ENCODE data around the gene CCDC152.

Gene CCDC152

DNA sequence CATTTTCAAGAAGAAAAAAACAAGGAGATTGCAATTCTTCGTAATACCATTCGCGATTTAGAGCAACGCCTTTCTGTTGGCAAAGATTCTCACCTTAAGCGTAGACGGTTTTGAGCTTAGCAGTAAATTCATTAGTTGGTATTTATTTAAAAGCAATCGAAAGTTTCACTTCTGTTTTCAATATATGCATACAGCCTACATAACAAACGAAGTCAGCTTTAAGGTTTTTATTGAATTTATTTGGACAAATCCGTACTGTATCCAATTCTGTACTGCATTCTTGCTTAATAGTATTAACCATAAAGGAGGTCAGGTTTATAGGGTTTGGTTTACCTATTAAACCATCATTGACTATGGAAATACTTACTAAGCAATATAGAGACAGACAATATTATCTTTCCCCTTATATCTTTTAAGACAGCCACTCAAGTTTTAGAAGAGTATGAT is 43.1 kb downstream of the CCDC152 start:
- TF ChIP-seq GATA2 (IDR thresholded peaks at IDR 0.05; ENCODE audit: low read depth, low read length) (no peak), GATA3 (IDR thresholded peaks at IDR 0.05; ENCODE audit: low read depth, low read length) (no peak)

DNA sequence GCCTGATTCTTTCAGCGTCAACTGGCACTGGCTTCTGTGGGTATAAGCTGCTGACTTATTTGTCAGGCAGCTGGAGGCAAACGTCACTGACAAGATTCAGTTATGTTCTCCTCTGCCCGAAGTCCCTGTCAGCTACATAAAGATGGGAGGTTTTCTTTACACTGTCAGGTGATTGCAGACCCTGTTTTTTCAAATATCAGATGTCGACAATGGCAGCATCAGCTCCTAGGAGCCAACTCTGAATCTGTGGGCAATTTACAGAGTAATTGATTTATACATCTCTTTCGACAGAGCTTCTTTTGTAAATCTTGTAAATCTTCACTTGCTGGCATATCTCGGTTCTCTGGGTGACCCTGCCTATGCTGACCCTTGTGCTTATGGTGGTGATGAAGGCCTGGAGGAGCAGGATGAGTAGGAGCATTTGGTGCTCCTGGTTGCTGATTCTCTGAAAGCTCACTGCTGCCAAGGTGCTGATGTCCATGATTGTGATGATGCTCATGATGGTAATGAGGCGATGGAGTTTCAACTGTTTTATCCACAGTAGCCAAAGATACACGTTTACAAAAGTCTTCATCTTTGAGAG is 44.2 kb downstream of the CCDC152 start:
- TF ChIP-seq GATA3 (IDR thresholded peaks at IDR 0.05; ENCODE audit: low read depth, low read length) (no peak), GATA2 (IDR thresholded peaks at IDR 0.05; ENCODE audit: low read depth, low read length) (no peak)

DNA sequence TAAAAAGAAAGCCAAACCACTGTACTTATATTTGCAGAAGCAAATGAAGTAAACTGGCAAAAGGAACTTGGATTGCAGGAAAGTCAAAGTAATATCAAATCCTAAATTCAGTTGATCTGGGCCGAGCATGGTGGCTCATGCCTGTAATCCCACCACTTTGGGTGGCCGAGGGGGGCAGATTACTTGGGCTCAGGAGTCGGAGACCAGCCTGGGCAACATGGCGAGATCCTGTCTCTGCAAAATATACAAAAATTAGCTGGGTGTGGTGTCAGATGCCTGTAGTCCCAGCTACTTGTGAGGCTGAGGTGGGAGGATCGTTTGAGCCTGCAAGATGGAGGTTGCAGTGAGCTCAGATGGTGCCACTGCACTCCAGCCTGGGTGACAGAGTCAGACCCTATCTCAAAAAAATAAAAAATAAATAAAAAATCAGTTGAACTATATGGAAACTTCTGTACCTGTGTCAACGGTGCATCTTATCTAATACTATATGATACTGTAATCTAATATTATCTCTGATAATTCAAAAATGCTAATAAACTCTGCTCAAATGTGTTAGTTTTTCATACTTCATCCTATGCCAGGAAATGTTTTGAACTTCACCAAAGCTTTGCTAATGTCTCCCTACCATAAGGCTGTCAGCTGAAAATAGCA is 45.0 kb downstream of the CCDC152 start:
- no peak for TF ChIP-seq GATA2 (IDR thresholded peaks at IDR 0.05; ENCODE audit: low read depth, low read length)
- TF ChIP-seq GATA3 (IDR thresholded peaks at IDR 0.05; ENCODE audit: low read depth, low read length) = no peak

DNA sequence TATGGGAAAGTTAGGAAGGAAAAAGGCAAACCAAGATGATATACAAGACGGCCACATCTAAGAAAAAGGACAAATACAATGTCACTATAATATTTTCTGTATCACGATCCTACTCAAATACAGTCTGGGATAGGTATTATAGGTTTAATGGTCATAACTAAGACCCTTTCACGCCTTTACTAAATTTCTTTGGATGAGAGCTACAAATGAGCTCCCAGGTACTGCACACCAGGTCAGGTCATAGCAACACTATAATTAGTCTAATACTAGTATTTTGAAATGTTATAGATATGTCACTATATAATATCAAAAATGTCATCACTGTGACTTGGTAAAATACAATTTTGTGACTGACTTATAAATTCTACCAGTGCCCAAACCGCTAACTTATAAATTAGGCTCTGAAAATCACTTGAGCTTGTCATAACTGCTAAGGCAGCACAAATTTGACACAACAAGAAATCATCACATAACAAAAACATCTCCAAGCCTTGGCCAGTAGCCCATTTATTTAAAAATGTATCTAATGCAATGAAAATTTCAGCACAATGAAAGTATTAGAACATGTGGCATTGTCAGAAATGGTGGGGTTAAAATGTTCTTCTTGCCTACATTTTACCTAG is 48.2 kb downstream of the CCDC152 start:
- no peak for TF ChIP-seq GATA3 (IDR thresholded peaks at IDR 0.05; ENCODE audit: low read depth, low read length)
- no peak for TF ChIP-seq GATA2 (IDR thresholded peaks at IDR 0.05; ENCODE audit: low read depth, low read length)

DNA sequence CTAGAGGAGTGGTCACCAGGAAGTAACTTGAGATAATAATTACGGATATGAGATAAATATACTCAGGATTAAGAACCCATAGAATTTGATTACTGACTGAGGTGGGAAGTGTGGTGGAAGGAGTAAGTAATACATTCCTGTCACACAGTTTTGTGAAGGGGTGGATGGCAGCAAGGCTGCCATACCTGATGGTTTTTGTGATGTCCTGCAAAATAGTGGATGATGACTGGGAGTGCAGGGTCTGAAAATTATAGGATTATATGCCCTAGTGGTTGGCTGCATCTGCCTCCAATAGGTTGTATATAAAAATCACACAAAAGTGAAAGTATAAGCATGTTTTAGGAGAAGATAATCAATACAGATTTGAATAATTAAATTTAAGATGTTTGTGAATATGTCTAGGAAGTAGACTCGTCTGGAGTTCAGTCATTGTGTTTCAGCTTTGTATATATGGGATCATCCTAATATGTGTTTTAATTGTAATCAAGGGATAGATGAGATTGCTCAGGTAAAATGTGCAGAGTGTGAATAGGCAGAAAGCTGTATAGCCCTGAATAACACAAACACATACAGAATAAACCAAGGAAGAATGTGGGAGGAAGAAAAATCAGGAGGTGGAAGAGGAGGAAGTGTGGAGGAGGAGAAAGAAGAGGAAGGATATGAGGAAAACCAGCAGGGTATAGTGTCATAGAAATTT is 49.5 kb downstream of the CCDC152 start:
- TF ChIP-seq GATA2 (IDR thresholded peaks at IDR 0.05; ENCODE audit: low read depth, low read length) (no peak), GATA3 (IDR thresholded peaks at IDR 0.05; ENCODE audit: low read depth, low read length) (no peak)

DNA sequence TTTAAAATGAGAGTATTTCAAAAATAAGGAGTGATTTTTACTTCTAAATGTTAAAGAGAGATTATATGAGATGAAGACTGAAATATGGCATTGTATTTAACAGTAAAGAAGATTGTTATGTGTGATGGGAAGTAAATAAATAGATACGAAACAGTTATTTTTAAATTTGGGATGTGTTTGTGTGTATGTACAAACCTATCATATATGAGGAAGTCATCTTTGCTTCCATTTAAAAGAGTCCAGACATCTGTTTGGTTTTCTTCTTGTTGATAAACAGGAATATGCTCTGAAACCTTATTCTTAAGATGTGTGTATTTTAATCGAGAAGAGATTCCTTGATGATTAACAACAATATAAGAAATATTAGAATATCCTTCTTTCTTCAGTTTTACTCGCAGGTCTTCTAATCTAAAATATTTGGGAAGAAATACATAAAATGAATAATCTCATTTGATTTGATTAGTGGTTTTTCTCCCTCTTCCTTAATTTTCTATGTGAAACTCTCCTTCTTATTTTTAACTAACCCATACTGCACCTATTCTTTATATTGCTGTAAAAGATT is 50.2 kb downstream of the CCDC152 start:
- TF ChIP-seq GATA3 (IDR thresholded peaks at IDR 0.05; ENCODE audit: low read depth, low read length) (no peak), GATA2 (IDR thresholded peaks at IDR 0.05; ENCODE audit: low read depth, low read length) (no peak)

DNA sequence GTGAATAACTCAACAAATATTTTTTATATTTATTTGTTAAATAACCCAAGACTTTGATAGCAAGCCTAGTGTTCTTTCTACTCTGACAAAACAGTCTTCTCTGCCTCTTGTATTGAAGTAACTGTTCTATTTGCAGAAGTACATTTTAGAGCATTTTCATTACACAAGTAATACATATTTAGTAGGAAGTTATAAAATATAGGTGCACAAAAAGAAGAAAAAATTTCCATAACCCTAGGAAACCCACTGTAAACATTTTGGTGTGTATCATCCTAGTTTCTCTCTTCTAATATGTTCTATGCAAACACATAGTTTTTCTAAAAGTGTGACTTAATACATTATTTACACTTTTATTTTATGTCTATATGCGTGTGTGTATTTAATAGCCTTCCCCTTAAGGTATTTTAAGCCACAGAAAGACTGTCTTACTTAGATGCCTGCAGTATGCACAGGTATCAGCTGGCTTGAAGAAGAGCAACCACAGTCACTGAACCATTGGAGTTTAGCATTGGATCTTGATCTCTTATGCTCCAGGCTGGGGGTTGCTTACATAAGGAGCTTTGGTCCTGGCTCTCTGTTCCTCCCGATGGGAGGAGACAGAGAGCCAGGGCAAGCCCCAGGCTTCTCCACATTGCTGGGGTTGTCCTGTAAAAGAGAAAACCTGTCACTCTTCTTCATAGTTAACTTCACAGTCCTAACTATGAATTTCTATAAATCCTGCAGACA is 51.3 kb downstream of the CCDC152 start:
- no peak for TF ChIP-seq GATA3 (IDR thresholded peaks at IDR 0.05; ENCODE audit: low read depth, low read length)
- no peak for TF ChIP-seq GATA2 (IDR thresholded peaks at IDR 0.05; ENCODE audit: low read depth, low read length)

DNA sequence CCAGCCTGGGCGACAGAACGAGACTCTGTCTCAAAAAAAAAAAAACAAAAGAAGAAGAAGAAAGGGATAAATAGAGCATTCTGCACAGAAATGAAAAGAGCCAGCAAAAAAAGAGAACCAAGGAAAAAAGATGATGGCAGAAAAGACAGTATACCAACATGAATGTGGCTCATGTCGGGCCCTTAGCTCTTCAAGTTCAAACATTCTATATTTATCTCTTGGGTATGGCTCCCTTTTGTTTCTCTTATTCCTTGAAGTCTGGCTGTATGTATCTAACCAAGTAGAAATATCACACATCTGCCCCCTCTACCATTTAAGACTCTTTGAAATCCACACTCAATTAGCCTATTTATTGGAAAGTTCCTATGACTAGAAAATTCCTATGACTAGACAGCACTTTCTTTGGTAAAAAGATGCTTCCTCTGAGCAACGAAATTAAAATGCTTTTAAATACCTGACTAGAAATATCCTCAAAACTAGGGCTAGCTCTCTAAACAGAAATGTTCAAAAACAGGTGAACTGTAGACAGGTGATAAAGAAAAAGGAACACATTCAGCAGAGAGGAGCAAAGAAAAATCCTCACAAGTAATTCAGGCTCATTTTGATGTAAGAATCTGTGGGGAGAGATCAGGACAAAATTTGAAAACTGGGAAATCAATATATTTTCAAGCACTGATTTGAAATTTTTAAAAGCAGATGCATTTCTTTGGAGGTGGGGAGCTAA is 52.4 kb downstream of the CCDC152 start:
- TF ChIP-seq GATA2 (IDR thresholded peaks at IDR 0.05; ENCODE audit: low read depth, low read length) = no peak
- TF ChIP-seq GATA3 (IDR thresholded peaks at IDR 0.05; ENCODE audit: low read depth, low read length) = no peak

DNA sequence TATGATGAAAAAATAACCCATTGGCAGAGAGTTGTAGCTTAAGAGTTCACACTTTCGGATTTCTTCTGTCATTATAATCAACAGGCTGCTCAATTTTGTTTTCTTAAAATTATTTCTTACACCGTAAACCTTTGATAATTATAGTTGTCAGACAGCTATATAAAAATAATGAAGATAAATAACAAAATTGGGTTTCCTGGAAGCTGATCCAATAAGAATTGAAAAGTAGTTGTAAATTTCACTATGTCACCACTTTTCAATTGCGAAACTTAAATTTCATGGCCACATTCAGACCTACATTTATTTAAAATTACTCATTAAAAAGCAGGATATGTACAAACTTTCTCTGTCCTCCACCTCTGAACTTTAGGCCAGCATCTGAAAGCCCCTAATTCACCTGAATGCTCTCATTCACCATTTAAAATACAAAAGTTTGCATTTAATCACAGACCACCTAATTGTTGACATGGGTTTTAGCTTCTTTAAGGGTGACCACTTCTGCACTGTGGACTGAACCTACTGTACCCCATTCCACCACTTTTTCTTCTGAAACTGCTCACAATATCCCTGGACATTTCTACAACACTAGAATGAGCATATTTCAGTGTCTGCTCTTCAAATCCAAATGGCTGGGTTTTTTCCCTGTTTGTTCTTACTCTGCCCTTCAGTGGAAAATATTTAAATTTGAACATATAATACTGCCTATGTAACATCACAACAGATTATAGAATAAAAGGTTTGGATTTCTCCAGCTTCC is 54.4 kb downstream of the CCDC152 start:
- TF ChIP-seq GATA3 (IDR thresholded peaks at IDR 0.05; ENCODE audit: low read depth, low read length) (no peak), GATA2 (IDR thresholded peaks at IDR 0.05; ENCODE audit: low read depth, low read length) (no peak)

DNA sequence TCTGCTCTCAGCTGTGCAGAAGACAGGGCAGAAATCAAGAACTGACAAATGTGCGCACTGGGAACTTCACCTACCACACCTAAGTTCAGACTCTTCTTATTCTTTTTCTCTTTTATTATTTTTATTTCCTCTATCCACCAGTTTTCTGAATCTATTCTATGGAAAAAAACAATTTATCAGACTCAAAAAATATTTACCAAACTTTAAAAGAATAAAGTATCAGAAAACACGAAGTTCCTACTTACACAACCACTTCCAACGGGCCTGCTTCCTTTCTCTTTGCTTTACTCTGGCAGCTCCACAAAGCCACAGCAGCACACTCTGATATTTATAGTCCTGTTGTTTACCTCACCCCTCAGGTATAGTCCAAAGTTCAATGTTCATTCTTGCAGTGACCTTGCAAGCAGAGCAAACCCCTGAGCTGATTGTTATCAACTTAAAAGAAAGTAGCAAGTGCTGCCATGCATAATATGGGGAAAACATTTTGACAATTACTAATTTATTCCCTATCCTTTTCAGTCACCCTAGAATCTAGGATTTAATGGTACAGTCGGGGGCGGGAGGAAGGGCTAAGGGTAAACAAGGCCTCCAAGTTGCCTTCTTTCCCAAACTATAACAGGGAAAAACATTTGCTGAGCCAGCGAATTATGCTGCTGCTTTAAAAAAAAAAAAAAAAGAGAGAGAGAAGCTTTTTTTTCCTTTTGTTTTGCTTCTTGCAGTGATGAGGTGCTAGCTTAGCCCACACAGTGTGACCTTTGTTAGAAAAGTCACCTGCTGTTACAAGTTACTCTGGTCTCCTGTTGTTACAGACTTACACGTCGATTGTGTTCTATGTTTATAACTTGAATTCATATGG is 55.2 kb downstream of the CCDC152 start, which contains the start of gene SELENOP:
SELENOP (minus strand) TSS at position 302 of the 856 bp plus-strand sequence. CDS start 3,539 bp downstream, outside the sequence.
- TF ChIP-seq GATA2 (IDR thresholded peaks at IDR 0.05; ENCODE audit: low read depth, low read length) (no peak), GATA3 (IDR thresholded peaks at IDR 0.05; ENCODE audit: low read depth, low read length) (no peak)

DNA sequence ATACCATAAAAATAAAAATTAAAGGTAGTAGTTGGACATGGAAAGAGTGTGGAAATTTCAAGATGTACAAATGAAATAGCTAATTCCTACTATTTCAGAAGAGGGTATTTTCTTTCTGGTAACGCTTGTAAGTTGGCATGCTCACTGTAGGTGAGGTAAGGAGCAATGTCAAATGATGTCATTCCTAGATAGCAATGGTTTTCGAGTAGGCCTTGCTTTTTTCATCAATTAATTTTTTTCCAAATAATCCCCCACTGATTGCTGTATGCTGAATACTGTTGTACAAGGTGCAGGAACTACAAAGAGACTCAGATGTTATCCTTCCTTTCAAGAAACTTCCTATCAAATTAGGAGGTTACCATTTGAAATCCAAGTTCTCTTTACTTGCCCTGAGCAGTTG is 56.0 kb downstream of the CCDC152 start:
- TF ChIP-seq GATA3 (IDR thresholded peaks at IDR 0.05; ENCODE audit: low read depth, low read length) (no peak), GATA2 (IDR thresholded peaks at IDR 0.05; ENCODE audit: low read depth, low read length) (no peak)

Measured in SH-SY5Y (cell line).